Measurements from ENCODE around the gene GLT8D1.

GLT8D1 gene

DNA sequence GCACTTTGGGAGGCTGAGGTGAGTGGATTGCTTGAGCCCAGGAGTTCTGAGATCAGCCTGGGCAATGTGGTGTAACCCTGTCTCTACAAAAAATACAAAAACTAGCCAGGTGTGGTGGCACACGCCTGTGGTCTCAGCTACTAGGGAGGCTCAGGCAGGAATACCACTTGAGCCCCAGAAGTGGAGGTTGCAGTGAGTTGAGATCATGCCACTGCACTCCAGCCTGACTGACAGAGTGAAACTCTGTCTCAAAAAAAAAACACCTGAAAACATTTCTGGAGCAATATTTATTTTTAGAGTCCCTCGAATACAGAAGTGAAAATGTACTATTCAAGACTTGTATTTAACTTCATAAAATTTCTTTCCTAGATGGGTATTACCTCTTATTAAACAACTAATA lies 4.9 kb upstream of the GLT8D1 start:
- no peak for DNase-seq

DNA sequence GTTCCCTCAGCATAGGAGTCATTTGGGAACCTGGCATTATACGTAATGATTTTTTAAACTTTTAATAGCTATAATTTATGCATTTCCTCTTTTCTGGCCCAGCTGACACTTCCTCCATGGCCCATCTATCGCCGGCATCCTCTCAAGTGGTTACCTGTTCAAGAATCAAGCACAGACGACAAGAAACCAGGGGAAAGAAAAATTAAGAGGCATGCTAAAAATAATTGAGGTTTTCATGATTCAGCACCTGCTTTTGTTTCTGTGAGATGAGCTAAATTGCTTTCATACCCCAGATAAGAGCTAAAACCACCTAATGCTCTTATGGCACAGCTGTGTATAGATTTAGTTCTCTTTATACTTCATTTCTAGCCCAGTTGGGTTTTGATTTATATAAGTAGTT lies 2.0 kb upstream of the GLT8D1 start:
- DNase-seq, result no peak

DNA sequence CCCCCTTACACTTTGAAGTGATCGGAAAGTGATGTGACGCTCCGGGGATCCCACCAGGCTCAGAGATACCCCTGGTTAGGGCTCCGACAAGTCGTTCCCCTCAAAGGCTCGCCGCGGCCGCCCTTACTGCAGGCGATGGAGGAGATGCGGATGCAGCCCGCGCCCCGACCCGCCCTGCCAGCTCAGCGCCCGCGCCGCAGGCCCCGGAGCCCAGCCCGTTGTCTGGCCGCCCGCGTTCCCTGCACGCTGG lies 228 bp downstream of the GLT8D1 start:
- DNase-seq, result no peak

DNA sequence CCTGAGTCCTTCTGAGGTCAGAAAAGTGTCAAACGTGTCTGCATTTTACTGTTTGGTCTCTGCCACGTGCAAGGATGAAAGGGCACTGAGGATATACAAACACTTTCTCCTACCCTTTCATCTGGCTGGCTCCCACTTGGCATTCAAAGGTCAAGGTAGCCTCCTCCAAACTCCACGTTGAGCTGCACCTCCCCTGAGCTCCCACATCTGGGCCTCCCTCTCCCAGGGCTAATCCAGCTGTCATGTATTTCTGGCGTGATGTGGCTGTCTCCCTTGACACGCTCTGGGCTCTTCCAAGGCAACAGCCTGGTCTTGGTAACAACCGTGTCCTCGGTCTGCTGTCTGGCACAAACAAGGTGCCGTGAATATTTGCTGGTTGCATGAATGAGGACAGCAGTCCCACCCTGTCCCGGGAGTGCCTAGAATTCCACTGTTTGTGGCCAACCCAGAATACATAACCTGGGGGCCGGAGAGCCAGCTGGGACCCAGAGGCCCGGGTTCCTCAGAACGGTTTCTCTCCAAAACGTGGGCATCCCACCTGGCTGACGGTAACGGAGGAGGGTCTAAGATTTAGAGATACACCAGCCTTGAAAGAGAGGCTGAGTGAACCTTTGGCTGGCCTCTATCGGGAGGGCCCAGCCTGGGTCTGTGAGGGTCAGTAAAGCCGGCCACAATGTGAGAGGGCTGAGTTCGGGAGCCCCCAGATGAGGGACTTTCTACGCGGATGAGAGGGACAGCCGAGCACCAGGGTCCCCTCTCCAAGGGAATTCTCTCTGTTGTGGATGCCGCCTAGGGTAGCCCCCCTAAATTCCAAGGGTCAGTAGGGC lies 767 bp downstream of the GLT8D1 start:
- DNase-seq, result no peak

DNA sequence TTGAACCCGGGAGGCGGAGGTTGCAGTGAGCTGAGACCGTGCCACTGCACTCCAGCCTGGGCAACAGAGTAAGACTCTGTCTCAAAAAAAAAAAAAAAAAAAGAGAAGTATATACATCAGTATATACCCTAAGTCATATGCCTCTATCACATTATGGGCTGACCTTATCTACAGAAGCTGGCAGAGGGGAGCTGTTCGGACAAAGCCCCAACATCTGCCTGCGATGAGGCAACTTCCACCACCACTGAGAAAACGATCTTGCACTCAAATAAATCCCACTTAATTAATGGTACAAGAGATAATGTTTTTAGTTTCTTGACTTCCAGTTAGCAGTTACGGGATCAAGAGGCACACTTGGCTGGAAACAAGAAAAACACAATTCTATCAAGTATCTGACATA lies 2.2 kb downstream of the GLT8D1 start:
- no peak for DNase-seq

DNA sequence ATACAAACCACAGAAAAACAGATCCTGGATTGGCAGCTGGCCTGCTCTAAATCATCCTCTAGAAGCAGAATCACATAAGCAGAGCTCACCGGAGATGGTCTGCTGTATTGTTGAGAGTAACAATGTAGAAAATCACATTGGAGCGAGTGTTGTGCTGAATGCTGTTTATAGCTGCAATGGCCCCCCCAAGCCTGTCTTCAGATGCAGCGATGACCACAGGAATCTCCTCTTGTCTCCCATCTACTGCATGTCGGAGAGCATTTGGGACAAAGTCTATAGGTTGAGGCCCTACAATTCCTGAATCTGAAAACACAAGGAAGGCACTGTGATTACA lies 8.0 kb downstream of the GLT8D1 start:
- no peak for DNase-seq

DNA sequence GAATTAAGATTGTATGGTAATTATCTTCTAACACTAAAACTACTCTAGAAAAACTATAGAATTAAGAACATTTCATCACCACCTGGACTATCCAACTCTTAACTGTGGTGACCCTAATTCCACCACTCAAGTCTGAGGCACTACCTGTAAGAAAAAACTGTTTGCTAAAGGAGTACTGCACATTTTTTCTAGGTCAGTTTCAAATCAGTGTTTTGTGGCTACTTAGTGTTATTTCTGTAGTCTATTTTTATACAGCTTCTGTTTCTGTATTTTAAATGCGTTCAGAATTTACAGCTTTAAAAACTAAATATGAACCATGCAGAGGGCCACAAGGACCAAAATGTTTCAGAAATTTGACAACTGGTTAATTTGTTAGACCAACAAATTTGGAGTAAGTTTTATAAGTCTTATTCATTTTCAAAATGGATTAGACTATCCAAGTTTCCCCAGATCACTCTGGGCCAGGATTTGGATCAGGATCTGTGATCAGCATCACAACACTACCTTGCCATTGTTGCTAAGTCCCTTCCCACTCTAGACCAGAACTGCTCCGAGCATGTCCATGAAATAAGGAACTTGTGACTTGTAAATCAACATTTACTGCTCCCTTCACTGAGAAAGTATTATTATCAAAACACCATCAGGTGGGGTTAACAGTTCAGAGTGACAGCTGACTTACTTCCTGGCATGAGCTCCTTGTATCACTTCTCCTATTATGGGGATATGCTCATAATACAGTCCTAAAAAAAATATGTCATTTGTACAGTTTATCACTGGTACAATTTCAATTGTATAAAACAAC lies 8.6 kb downstream of the GLT8D1 start:
- DNase-seq, result no peak

DNA sequence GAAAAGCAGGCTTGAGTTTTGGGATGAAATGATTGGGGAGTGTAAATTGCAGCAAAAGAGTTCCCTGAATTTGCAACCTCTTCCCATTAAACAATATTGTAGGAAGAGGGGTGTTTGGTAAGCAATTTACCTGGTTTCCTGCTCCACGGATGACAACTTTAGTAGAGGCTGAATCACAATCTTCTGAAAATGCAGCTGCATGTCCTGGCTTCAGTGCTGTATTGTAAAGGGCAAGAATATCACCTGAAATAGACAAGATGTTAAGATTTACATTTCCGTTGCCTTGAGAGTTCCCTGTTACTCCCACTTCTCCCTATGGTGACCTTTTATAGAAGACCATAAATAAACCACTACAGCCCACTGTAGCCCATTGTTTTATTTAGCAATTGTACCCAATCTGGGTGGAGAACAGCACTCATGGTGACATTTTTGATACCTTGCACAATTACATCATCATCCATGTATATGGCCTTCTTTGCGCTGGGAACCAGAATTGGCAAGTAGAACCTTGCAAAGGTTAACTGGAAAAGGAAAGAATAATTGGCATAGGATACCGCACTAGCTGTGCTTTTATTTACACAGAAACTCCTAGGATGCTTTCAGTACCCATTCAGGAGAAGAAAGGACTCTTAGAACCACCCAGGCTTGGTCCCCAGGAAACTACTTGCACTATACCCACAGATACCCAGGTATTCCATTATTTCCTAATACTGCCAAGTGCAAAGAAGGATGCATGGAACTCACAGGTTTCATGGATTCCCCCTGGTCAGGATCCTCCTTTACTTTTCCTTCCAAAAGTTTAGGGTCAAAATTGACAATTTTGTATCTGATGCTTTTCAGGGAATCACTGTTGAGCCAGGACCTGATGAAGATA lies 9.6 kb downstream of the GLT8D1 start:
- DNase-seq, result no peak

DNA sequence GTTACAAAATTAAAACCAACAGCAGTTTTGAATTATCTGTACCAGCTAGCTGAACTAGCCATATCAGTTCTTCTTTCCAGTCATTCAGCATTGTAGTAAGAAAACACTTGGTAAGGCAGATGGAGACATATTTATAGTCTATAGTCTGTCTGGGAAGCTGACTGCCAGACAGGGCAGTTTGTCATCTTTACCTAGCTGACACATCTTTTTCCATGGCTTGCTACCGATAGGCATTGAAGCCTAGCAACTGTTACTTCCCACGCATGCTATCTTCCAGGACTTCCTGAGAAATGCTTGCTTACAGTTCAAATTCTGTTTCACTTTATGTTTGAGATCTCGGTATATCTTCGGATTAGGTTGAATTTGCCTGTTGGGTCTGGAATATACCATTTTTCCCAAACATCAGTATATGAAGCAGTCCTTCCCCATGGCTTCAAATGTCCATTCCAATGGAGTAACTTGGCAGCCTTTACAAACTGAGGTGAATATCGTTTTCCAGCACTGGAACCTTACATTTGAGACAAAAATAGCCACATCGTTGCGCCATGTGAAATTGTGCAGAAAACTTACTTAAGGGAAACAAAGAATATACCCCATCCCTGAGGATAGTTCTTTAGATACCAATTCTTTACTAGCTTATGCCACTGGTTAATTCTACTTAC lies 10.9 kb downstream of the GLT8D1 start:
- DNase-seq, result no peak

DNA sequence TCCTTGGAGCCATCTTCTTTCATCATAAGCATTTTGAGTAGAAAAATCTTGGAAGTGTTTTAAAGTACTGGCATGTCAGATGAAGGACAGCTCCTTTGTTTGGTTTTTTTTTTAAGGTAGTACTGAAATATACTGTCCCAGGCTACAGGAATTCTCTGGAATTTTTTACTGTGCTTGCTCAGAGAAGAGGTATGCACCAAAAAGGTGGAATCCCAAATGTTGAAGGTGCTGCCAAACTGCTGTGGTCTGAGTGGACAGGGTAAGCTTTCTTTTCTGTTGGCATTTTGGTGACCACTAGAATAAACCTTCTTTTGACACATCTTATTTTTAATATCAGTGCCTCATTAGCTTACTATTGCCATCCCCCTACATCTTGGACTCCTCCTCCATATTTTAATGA lies 12.5 kb downstream of the GLT8D1 start:
- DNase-seq, result no peak

DNA sequence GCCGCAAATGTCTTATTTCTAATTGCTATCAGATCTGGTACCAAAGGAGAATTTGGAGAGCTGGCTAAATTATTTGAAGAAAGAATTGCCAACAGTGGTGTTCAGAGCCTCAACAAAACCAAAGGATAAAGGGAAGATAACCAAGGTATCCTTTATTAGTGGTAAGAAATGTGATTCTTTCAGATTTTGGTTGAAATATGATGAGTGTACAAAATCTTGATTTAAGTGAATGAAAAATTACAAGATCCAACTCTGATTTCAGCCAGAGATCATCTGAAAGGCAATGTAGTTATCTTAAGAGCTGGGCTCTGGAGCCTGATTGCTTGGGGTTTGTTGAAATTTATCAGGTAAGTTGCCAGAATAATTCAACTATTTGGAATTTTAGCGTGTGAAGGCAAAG lies 15.0 kb downstream of the GLT8D1 start:
- no peak for DNase-seq

DNA sequence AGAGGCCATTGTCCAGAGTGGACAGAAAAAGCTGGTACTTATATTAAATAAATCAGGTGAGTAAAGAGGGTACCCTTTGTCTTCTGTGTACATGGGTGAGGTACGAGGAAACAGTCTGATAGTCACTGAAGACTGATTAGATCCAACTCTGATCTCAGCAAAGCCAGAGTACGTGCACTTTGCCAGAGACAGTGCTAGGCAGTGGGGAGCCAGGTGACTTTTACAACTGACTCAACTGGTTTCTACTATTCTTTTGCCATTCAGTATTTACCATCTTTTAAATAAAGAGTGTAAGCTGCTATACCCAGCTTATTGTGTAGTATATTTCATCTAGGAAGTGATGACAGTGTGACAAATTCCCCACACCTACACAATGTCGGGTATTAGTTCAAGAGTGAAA lies 16.4 kb downstream of the GLT8D1 start:
- DNase-seq, result no peak

DNA sequence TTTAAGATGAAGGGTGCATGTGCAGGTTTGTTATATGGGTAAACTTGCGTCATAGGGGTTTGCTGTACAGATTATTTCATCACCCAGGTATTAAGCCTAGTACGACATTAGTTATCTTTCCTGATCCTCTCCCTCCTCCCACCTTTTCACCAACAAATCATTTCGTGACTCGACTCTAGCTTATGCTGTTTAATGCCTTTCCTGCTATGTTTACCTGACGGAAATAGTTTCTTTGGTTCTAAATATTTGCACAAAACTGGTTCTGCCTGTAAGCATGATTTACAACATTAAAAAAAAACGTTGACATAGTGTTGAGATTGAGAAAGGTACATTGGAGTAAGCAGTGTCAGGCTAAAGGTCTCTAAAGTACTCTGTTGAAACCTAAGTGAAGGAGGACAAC lies 17.3 kb downstream of the GLT8D1 start:
- no peak for DNase-seq

DNA sequence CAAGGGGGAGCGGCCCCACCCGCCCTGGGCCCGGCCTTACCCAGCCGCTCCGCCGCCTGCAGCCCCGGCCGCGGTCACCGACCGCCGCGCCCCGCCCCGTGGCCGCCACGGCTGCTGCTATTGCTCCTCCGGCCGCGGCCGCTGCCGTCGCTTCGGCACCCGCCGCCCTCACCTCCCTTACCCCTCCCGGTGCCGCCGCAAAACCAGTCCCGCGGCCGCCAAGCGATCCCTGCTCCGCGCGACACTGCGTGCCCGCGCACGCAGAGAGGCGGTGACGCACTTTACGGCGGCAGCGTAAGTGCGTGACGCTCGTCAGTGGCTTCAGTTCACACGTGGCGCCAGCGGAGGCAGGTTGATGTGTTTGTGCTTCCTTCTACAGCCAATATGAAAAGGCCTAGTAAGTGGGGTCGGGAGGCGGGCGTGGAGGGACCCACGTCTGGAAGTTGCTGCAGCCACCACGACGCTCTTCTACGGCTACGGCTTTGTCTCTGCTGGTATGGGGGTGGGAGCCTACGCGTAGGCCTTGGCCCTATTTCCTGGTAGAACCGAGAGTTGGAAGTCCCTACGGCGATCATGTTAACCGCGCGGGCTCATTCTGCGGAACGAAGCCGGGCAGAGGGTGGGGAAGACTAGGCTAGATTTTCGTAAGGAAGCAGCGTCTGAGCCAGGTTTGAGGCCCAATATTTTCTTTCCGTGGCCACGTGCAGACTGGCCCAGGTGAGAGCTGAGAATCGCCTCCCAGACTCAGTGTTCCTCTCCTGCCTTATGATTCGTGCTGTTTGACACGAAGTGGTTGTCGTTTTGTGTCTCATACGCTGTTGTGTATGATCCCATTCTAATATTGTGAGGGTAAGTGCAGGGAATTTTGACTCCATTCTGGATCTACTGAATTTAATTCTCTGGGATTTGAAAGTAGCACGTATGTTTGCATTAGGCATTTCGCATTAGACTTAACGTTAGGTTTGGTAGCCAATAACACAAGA lies 19.6 kb downstream of the GLT8D1 start, which contains the start of the genes GNL3 and PBRM1:
TSS of gene GNL3 (plus strand) at position 324 of the 983 bp plus-strand sequence. CDS start at position 385, 61 bp downstream.
TSS of gene PBRM1 (minus strand) at position 205 of the 983 bp plus-strand sequence.
- peak; percentile 90 to 93 for DNase-seq

DNA sequence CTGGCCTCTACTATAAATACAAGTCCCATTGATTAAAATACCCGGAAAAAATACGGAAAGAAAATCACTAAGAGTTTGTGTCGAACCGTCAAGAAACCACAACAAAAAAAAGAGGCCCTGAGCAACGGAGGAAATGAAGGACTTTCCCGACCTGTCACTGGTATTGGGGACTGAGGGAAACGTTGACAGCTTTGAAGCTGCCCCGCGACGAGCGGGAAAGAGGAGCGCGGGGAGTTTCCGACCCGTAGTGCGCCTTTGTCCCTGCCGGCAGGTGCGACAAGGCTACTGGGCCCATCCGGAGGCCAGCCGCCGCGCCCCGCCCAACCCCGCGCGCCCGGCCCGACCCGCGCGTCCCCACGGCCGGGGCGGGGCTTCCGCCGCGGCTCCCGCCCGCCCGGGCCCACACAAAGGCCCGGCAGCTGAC lies 20.3 kb downstream of the GLT8D1 start:
- DNase-seq, result peak; percentile 64 to 76

DNA sequence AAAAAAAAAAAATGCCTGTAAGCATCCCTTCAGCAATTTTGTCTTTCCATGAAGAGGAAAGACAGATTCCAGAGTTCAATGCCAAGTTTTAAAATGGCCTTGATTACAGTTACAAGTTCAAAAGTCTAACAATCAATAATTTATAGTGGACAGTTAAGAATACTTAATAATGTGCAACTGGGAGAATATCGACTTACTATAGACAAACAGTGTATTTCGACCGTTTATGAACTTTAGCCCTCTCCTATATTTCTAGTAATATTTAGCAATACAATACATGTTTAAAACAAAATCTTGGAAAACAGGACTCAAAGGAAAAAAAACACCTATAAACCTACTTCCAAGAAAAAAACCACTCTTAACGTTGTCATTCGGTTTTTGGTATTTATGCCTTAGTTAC lies 21.4 kb downstream of the GLT8D1 start:
- DNase-seq, result no peak

DNA sequence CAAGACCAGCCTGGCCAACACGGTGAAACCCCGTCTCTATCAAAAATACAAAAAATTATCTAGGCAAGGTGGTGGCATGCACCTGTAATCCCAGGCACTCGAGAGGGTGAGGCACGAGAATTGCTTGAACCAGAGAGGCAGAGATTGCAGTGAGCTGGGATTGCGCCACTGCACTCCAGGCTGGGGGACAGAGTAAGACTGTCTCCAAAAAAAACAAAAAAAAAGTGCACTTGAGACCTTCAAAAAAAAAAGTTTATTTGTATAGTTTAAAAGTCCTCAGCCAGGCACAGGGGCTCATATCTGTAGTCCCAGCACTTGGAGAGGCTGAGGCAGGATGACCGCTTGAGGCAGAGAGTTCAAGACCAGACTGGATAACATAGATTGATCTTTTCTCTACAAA lies 22.0 kb downstream of the GLT8D1 start:
- DNase-seq, result no peak

DNA sequence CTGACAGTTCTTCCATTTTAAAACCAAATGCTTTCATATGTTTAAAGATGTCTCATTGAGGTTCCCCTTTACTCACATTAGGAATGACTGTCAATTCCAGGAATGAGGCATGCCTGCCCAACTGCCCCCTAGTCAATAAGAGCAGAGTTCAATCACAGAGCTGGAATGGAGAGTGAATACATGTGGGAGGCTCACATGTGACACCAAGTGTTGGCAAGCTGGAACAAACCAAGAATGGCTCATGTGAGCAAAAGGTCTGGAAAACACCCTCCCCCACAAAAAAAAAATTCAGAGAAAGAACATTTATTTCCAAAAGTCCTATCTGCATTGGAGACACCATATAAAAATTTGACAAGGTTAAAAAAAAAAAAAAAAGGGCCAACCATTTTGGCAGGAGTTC lies 23.6 kb downstream of the GLT8D1 start:
- DNase-seq, result no peak

DNA sequence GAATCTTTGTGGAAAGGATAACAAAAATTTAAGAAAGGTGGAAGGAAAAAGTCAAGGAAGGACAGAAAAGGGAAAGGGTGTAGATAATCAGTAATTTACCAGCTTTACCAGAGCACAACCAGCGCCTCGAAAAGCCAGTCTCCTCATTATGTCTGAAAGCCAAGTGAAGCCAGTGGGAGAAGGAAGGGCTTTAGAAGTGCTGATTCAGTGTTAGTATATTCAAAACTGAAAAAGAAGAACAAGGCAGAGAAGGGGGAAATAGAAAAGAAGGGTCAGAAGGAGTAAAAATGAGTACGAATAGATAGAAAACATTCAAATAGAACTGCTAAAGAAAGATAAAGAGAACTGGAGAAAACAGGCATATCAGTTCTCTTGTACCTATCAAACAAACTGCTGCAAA lies 24.0 kb downstream of the GLT8D1 start:
- no peak for DNase-seq

DNA sequence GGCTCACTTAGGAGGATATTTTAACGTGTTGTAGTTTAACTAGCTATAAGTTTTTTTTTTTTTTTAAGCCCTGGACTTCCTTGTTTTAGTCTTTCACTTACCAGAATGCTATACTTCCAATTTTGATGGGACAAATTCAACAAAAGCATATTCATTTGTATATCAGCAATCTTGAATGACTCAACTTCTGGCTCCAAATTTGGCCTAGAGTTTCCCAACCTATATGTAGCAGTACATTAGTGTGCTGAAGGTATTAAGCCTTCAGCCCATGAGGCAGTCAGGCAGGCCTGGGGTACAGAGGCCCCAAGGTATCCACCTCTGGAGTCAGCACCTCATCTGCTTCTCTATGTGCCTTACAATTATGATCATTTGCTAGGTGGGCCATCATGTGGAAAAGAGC lies 25.8 kb downstream of the GLT8D1 start:
- DNase-seq, result no peak

DNA sequence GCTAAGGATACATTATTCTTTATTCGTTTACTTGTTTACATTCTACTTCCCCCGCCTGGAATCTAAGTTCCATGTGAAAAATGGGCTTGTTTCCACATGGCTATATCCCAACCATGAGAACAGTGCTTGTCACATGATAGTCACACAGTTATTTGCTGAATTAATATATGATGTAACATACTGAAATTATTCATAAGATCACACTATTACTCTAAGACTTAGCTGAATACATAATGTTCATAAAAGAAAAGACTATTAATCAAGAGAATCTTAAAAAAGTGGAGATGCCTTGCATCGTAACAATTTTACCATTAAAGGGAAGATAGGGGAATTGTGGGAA lies 26.4 kb downstream of the GLT8D1 start:
- DNase-seq, result no peak
